GM12875 (cell line): ENCODE results near the gene WWP2.
"Not testable (repeated sequence)": the region's sequence is repeated elsewhere in the genome, so short reads cannot be mapped to it uniquely, and the experiment has no call there.

Experiments used
- H3K4me3 ChIP-seq: one replicate; pipeline ENCODE4 v1.5.1; 2011; ENCODE audit warnings: low read depth, low read length, control low read depth
- CTCF ChIP-seq: IDR thresholded peaks from 2 replicates; pipeline ENCODE4 v1.5.1; 2011; ENCODE audit warnings: low read depth, mild to moderate bottlenecking, control low read depth, inconsistent platforms, low read length, moderate library complexity, borderline replicate concordance; ENCODE audit not compliant: insufficient read depth

WWP2 gene

GRCh38 chr16:69724414-69724873, 37.7 kb upstream of the WWP2 start:
- TF ChIP-seq CTCF: no peak
- no peak overlapping the region for H3K4me3 ChIP-seq

GRCh38 chr16:69724981-69725479, 37.1 kb upstream of the WWP2 start:
- no peak overlapping the region for H3K4me3 ChIP-seq
- no peak for TF ChIP-seq CTCF

GRCh38 chr16:69725480-69726312, 36.4 kb upstream of the WWP2 start:
- no peak for TF ChIP-seq CTCF
- peak overlapping the region; percentile 38 for H3K4me3 ChIP-seq

GRCh38 chr16:69726313-69727060, 35.6 kb upstream of the WWP2 start, which contains the start of gene NQO1:
NQO1 (minus strand) TSS chr16:69726560; CDS start chr16:69726439, 121 bp downstream.
- no peak for TF ChIP-seq CTCF
- H3K4me3 ChIP-seq: peak within 1 kb of the TSS; percentile 38

- no peak overlapping the region for H3K4me3 ChIP-seq
- no peak for TF ChIP-seq CTCF
Observed at GRCh38 chr16:69727916-69728270, 34.2 kb upstream of the WWP2 start.

DNA sequence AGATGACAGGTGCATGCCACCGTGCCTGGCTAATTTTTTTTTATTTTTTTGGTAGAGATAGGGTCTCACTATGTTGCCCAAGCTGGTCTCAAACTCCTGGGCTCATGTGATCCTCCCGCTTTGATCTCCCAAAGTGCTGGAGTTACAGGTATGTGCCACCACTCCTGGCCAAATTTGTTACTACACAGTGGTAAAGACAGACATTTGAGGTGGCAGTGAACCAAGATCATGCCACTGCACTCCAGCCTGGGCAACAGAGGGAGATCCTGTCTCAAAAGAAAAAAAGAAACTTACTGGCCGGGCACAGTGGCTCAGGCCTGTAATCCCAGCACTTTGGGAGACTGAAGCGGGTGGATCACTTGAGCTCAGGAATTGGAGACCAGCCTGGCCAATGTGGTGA, 33.1 kb upstream of the WWP2 start:
- not testable (repeated sequence) for H3K4me3 ChIP-seq

DNA sequence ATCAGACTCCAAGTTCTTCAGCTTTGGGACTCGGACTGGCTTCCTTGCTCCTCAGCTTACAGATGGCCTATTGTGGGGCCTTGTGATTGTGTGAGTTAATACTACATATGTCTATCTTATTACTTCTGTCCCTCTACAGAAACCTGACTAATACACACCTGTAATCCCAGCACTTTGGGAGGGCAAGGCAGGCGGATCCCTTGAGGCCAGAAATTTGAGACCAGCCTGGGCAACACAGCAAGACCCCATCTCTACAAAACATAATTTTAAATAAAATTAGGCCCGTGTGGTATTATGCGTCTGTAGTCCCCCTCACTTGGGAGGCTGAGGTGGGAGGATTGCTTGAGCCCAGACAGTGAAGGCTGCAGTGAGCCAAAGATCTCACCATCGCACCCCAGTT, 30.9 kb upstream of the WWP2 start:
- not testable (repeated sequence) for H3K4me3 ChIP-seq

DNA sequence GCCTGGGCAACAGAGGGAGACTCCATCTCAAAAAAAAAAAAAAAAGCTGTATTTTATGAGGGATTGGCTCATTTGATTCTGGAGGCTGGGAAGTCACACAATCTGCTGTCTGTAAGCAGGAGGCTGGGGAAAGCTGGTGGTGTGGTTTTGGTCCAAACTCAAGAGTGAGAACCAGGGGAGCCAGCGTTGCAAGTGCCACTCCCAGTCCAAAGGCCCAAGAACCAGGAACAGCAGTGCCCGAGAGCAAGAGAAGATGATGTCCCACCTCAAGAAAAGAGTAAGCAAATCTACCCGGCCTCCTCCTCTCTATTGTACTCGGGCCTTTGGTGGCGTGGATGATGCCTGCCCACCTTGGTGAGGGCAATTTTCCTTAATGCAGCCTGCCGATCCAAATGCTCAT, 30.0 kb upstream of the WWP2 start:
- no peak overlapping the region for H3K4me3 ChIP-seq
- TF ChIP-seq CTCF: no peak
